Activated T-cell treated with anti-CD3 and anti-CD28 coated beads for 1 hour (primary cell): ENCODE results near the gene TOMT.

ENCODE experiments used
- DNase-seq: peaks from one replicate; pipeline ENCODE4 v3.0.0-alpha.2; 2020; ENCODE audit warnings: low read depth

TOMT gene

GRCh38 chr11:72088076-72088808 is 17.5 kb upstream of the TOMT start:
- DNase-seq, result no peak

GRCh38 chr11:72091292-72091691 is 14.4 kb upstream of the TOMT start:
- peak; percentile 63 for DNase-seq

- DNase-seq, result no peak
Observed at GRCh38 chr11:72098741-72099140, 7.0 kb upstream of the TOMT start.

GRCh38 chr11:72100009-72100408 is 5.7 kb upstream of the TOMT start:
- no peak for DNase-seq

- DNase-seq, result no peak
Observed at GRCh38 chr11:72100462-72100861, 5.3 kb upstream of the TOMT start.

GRCh38 chr11:72102162-72102561 is 3.6 kb upstream of the TOMT start:
- no peak for DNase-seq

GRCh38 chr11:72102631-72102945 is 3.1 kb upstream of the TOMT start:
- DNase-seq, result no peak

GRCh38 chr11:72102946-72103753 is 2.6 kb upstream of the TOMT start, which contains the start of gene LAMTOR1:
TSS of gene LAMTOR1 (minus strand) at chr11:72103297. CDS start at chr11:72103224, 73 bp downstream.
- peak; percentile 98 for DNase-seq

- DNase-seq, result no peak
Observed at GRCh38 chr11:72103754-72104167, 2.0 kb upstream of the TOMT start.

- no peak for DNase-seq
Observed at GRCh38 chr11:72111300-72112142, 5.8 kb downstream of the TOMT start.

GRCh38 chr11:72112143-72112977 is 6.6 kb downstream of the TOMT start, which contains the start of gene ANAPC15:
TSS of gene ANAPC15 (minus strand) at chr11:72112695. CDS start at chr11:72111276, 1,419 bp downstream.
- DNase-seq, result peak; percentile 92

GRCh38 chr11:72112978-72113808 is 7.5 kb downstream of the TOMT start:
- no peak for DNase-seq

GRCh38 chr11:72114570-72114969 is 8.8 kb downstream of the TOMT start:
- no peak for DNase-seq

GRCh38 chr11:72116019-72116755 is 10.5 kb downstream of the TOMT start:
- DNase-seq, result no peak

- no peak for DNase-seq
Observed at GRCh38 chr11:72119198-72119597, 13.5 kb downstream of the TOMT start.

GRCh38 chr11:72120930-72121329 is 15.2 kb downstream of the TOMT start:
- DNase-seq, result no peak

- DNase-seq, result no peak
Observed at GRCh38 chr11:72122607-72123006, 16.9 kb downstream of the TOMT start.

- DNase-seq, result no peak
Observed at GRCh38 chr11:72123117-72123653, 17.5 kb downstream of the TOMT start.

- no peak for DNase-seq
Observed at GRCh38 chr11:72124046-72124445, 18.3 kb downstream of the TOMT start.

- no peak for DNase-seq
Observed at GRCh38 chr11:72125956-72126355, 20.2 kb downstream of the TOMT start.
